PC-9 (cell line): Measurements from ENCODE around the gene CMTM6.

ENCODE experiments used
- EZH2 ChIP-seq: fragments of 200-600 bp; sonication (generic); IDR thresholded peaks from 2 replicates; pipeline ENCODE4 v1.8.0; 2017; ENCODE audit warnings: antibody characterized with exemption, low read depth
- TF ChIP-seq, protein P1 (sequence below): fragments of 200-600 bp; sonication (generic); conservative IDR thresholded peaks from 2 replicates; pipeline ENCODE4 v1.6.1; 2017; ENCODE audit warnings: mixed run types, antibody characterized with exemption, mild to moderate bottlenecking, moderate library complexity

DNA sequence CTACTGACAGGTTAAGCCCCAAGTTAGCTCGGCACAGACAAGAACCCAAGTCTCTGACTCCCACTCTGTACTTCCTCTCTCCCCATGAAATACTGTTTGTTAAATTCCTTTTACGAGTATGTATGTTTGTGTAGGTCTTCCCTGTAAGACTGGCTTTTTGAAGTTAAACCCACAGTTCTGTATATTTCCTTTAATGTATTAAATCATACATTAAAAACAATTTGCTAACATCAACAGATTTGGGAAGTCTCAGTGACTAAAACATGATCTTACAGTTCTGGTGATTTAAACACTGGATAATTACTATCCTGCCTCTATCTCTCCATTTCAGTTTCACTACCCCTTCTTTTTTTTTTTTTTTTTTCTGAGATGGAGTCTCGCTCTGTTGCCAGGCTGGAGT, 4.4 kb downstream of the CMTM6 start:
- TF ChIP-seq, protein P1, sequence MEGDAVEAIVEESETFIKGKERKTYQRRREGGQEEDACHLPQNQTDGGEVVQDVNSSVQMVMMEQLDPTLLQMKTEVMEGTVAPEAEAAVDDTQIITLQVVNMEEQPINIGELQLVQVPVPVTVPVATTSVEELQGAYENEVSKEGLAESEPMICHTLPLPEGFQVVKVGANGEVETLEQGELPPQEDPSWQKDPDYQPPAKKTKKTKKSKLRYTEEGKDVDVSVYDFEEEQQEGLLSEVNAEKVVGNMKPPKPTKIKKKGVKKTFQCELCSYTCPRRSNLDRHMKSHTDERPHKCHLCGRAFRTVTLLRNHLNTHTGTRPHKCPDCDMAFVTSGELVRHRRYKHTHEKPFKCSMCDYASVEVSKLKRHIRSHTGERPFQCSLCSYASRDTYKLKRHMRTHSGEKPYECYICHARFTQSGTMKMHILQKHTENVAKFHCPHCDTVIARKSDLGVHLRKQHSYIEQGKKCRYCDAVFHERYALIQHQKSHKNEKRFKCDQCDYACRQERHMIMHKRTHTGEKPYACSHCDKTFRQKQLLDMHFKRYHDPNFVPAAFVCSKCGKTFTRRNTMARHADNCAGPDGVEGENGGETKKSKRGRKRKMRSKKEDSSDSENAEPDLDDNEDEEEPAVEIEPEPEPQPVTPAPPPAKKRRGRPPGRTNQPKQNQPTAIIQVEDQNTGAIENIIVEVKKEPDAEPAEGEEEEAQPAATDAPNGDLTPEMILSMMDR = no peak
- no peak for TF ChIP-seq EZH2
